ENCODE measurements around the gene TTF2. TPM values are rescaled to one million over a fixed set of nuclear protein-coding genes. Genes with fewer than 3 reads are reported as not detected.
A peak's percentile ranks its signal among the peaks of the same experiment; 100 is the strongest.

The TTF2 gene
- total RNA-seq, 1 donor from 2014 or later: 58.4 TPM

DNA sequence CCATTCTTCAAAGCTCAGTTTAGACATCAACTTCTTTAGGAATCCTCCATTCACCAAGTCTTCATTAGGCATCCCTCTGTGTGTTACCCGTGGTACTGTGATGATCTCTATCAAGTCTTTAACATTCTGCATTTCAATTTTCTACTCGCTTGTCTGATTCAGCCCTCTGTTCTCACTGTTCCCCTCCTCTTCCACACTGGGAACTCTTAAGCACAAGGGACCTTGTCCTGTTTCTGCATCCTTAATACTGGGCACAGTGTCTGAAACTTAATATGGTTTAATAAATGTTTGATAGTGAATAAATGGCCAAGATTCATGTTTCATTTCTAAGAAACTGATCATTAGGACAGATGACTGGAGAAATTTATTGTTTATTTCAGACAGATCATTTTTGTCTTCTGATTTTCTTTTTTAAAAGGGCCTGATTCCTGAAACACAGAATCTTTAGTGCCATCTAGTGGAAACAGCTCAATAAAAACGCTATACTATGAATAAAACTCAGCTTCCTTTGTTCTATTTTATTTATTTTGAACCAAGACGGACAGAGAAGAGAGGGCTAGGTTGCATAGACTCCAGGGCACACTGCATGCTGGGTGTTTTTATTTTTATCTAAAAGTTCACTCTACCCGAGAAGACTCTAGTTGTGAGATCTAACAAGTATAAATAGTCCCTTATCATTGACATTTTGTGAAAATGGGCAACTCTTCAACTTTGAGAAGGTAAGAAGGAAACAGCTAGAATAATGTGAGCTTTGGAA, 68.4 kb downstream of the TTF2 start:
- Mint-ChIP-seq H3K36me3 (ENCODE audit: insufficient read depth) (no peaks in the 10 kb centered on the region), H3K27ac (peak overlapping the region; percentile 61), H3K4me1 (ENCODE audit: low read depth) (peaks cover 8% of the 10 kb centered on the region), H3K27me3 (peaks cover 5% of the 10 kb centered on the region), H3K9me3 (ENCODE audit: low read depth) (no peaks in the 10 kb centered on the region), H3K4me3 (ENCODE audit: low read depth) (no peak overlapping the region)
- no peak for DNase-seq (ENCODE audit: low spot score, unreplicated experiment)
- TF ChIP-seq, protein P1, sequence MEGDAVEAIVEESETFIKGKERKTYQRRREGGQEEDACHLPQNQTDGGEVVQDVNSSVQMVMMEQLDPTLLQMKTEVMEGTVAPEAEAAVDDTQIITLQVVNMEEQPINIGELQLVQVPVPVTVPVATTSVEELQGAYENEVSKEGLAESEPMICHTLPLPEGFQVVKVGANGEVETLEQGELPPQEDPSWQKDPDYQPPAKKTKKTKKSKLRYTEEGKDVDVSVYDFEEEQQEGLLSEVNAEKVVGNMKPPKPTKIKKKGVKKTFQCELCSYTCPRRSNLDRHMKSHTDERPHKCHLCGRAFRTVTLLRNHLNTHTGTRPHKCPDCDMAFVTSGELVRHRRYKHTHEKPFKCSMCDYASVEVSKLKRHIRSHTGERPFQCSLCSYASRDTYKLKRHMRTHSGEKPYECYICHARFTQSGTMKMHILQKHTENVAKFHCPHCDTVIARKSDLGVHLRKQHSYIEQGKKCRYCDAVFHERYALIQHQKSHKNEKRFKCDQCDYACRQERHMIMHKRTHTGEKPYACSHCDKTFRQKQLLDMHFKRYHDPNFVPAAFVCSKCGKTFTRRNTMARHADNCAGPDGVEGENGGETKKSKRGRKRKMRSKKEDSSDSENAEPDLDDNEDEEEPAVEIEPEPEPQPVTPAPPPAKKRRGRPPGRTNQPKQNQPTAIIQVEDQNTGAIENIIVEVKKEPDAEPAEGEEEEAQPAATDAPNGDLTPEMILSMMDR (IDR thresholded peaks at IDR 0.05; ENCODE audit: unreplicated experiment): peak; percentile 47

DNA sequence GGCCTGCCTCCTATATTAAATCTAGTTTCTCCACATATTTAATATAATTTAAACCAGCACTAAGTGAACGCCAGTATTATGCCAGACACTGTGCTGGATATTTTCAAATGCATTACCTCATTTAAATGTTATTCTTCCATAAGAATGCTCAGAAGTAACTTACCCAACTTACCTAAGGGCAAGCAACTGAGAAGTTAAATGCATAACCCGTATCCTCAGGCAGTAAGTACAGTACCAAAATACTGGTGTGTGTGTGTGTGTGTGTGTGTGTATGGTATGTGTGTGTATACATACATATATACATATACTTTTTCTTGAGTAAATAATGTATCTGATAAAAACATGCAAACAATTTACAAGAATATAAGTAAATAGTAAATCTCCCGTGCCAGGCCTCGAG, 70.4 kb downstream of the TTF2 start:
- no peak for DNase-seq (ENCODE audit: low spot score, unreplicated experiment)
- Mint-ChIP-seq H3K27ac (no peak overlapping the region), H3K36me3 (ENCODE audit: insufficient read depth) (no peaks in the 10 kb centered on the region), H3K27me3 (peaks cover 5% of the 10 kb centered on the region), H3K4me3 (ENCODE audit: low read depth) (no peak overlapping the region), H3K4me1 (ENCODE audit: low read depth) (peaks cover 10% of the 10 kb centered on the region), H3K9me3 (ENCODE audit: low read depth) (no peaks in the 10 kb centered on the region)
- TF ChIP-seq, protein P1 (IDR thresholded peaks at IDR 0.05; ENCODE audit: unreplicated experiment): no peak

DNA sequence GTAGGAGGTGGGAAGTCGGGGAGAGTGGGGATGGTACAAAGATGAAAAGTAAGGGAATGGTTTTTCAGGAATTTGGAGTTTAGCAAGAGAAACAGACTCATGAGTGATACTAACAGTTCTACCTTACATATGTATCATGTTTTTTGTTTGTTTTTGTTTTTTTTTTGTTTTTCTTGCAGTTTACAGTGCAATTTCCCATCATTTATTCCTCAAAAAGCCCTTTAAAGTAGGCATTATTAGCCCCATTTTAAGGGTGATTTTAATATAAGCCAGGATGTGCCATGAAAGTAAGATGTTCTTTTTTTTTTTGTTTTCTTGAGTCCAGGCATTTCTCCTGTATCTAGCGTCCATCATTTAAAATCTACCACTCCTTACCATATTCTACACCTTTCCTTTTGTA, 75.2 kb downstream of the TTF2 start:
- no peaks in the 10 kb centered on the region for H3K27me3 Mint-ChIP-seq
- no peak for DNase-seq (ENCODE audit: low spot score, unreplicated experiment)
- H3K4me1 Mint-ChIP-seq (ENCODE audit: low read depth): peaks cover 11% of the 10 kb centered on the region
- no peak overlapping the region for H3K4me3 Mint-ChIP-seq (ENCODE audit: low read depth)
- no peaks in the 10 kb centered on the region for H3K36me3 Mint-ChIP-seq (ENCODE audit: insufficient read depth)
- H3K27ac Mint-ChIP-seq: peak overlapping the region; percentile 59
- TF ChIP-seq, protein P1 (IDR thresholded peaks at IDR 0.05; ENCODE audit: unreplicated experiment): no peak
- H3K9me3 Mint-ChIP-seq (ENCODE audit: low read depth): no peaks in the 10 kb centered on the region

DNA sequence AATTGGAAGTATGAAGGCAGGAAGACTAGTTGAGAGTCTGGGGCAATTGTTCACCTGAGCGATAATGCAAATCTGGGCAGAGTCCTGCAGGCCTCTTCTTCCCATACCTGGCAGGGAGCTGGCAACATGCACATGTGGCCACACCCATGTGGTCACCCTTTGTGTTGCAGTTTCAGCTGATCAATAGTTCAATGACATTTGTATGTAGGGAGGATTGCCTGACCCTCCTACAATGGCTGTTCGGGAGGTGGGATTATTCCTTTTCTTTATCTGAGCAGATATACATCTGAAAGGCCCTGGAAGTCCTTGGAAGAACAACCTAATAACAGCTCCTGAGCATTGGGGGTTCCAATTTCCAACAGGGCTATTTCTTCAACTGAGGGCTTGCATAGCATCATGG, 76.6 kb downstream of the TTF2 start:
- no peaks in the 10 kb centered on the region for H3K27me3 Mint-ChIP-seq
- H3K27ac Mint-ChIP-seq: no peak overlapping the region
- H3K9me3 Mint-ChIP-seq (ENCODE audit: low read depth): no peaks in the 10 kb centered on the region
- H3K36me3 Mint-ChIP-seq (ENCODE audit: insufficient read depth): no peaks in the 10 kb centered on the region
- DNase-seq (ENCODE audit: low spot score, unreplicated experiment): no peak
- TF ChIP-seq, protein P1 (IDR thresholded peaks at IDR 0.05; ENCODE audit: unreplicated experiment): no peak
- peaks cover 11% of the 10 kb centered on the region for H3K4me1 Mint-ChIP-seq (ENCODE audit: low read depth)
- no peak overlapping the region for H3K4me3 Mint-ChIP-seq (ENCODE audit: low read depth)

DNA sequence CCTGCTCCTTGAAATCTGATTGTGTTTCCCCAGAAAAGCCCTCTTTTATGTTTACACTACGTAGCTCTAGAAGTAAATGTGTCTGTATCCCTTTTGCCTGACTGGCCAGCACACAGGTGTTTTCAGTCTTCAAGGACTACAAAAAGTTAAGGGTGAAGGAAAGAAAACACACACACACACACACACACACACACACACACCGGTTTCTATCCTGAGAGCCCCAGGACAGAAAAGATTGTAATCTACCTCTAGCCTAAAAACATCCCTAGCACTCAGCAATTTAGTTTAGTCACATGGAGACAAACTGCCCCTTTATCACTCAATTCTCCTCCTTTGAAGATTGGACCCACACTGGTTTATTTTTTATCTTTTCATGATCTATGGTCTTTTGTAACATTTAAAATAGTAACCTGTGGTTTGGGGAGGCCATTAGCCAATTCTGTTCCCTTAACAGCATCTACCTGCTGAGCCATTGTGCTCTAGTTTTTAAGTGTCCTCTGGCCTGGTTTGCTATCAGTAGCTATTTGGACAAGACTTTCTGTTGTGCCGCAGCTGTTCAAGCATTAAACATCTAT, 77.2 kb downstream of the TTF2 start:
- Mint-ChIP-seq H3K4me3 (ENCODE audit: low read depth) (no peak overlapping the region), H3K36me3 (ENCODE audit: insufficient read depth) (no peaks in the 10 kb centered on the region), H3K4me1 (ENCODE audit: low read depth) (peaks cover 11% of the 10 kb centered on the region), H3K9me3 (ENCODE audit: low read depth) (no peaks in the 10 kb centered on the region), H3K27me3 (no peaks in the 10 kb centered on the region), H3K27ac (no peak overlapping the region)
- DNase-seq (ENCODE audit: low spot score, unreplicated experiment): no peak
- TF ChIP-seq, protein P1 (IDR thresholded peaks at IDR 0.05; ENCODE audit: unreplicated experiment): no peak
